C4-2B (cell line): Measurements from ENCODE around the gene AAK1.
"Not testable (repeated sequence)": the region's sequence is repeated elsewhere in the genome, so short reads cannot be mapped to it uniquely, and the experiment has no call there.

Experiments
- H3K27ac ChIP-seq: fragments of 450-650 bp; 2 replicates; pipeline ENCODE4 v1.5.1; 2017
- ZFX ChIP-seq: fragments of 450-650 bp; IDR thresholded peaks from 2 replicates; pipeline ENCODE4 v1.6.1; 2017
- TF ChIP-seq, protein P1 (sequence below): fragments of 450-650 bp; conservative IDR thresholded peaks from 2 replicates; pipeline ENCODE4 v1.5.1; 2017; ENCODE audit warnings: mild to moderate bottlenecking

AAK1 gene

DNA sequence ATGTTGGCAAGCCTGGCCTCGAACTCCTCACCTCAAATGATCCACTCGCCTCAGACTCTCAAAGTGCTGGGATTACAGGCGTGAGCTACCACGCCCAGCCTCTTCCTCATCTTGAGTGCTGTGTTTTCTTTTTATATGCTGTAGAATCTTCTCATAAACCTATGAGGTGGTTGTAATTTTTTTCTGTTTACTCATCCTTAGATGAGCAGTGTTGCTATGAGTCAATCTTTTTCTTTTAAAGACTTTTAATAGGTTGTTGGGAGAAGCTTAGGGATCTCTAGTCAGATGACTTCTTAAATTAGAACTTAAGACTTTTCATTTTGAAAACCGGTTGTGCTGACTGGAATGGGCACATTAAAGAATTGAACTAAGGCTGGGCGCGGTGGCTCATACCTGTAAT lies 8.7 kb upstream of the AAK1 start:
- H3K27ac ChIP-seq, result no peak overlapping the region
- TF ChIP-seq, protein P1, sequence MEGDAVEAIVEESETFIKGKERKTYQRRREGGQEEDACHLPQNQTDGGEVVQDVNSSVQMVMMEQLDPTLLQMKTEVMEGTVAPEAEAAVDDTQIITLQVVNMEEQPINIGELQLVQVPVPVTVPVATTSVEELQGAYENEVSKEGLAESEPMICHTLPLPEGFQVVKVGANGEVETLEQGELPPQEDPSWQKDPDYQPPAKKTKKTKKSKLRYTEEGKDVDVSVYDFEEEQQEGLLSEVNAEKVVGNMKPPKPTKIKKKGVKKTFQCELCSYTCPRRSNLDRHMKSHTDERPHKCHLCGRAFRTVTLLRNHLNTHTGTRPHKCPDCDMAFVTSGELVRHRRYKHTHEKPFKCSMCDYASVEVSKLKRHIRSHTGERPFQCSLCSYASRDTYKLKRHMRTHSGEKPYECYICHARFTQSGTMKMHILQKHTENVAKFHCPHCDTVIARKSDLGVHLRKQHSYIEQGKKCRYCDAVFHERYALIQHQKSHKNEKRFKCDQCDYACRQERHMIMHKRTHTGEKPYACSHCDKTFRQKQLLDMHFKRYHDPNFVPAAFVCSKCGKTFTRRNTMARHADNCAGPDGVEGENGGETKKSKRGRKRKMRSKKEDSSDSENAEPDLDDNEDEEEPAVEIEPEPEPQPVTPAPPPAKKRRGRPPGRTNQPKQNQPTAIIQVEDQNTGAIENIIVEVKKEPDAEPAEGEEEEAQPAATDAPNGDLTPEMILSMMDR, result no peak
- TF ChIP-seq ZFX, result no peak

DNA sequence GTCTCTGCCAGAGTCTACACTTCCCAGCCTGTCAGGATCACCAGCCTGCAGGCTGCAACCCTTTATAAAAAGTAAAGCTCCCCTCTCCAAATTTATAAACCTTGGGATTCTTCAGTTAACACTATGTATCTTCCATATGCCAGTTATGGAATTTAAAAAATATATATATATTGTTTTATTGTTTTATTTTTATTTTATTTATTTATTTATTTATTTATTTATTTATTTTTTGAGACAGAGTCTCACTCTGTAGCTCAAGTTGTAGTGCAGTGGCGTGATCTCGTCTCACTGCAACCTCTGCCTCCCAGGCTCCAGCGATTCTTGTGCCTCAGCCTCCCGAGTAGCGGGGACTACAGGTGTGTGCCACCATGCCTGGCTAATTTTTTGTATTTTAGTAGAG lies 3.7 kb upstream of the AAK1 start:
- not testable (repeated sequence) for H3K27ac ChIP-seq

DNA sequence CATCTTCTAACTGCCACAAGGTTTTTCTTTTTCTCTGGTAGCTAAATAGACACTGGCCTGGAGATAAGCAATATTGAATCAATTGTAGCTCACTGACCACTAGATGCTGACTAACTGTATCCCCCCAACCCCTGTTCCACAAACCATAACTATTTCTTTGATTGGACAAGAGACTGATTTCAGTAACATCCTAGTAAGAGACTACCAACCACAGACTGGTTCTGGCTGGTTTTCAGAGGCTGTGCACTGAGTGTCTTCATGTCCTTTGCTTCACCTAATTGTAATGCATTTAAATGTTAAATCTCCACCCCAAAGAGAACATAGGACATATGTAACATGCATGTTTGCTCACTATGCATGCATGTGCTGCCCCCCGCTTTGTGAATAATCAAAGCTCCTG lies 3.2 kb upstream of the AAK1 start:
- no peak for TF ChIP-seq ZFX
- TF ChIP-seq, protein P1, result no peak
- no peak overlapping the region for H3K27ac ChIP-seq

DNA sequence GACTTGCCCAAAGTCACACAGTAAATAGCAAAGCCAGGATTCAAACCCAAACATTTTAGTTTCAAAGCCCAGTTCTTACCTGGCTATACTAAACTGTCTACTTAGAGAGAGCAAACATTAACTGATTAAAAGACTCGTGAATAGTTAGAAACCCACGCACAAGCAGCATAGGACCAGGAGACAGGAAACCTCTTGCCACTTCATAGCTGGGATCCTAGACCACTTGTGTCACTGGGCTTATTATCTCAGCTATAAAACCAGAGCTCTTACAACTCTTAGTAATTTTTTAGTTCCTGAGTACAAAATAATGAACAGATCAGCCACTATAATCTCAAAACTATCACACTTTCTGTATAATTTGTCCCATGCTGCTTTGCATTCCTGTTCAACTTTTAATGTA lies 2.4 kb upstream of the AAK1 start:
- TF ChIP-seq ZFX, result no peak
- TF ChIP-seq, protein P1, result no peak
- no peak overlapping the region for H3K27ac ChIP-seq

DNA sequence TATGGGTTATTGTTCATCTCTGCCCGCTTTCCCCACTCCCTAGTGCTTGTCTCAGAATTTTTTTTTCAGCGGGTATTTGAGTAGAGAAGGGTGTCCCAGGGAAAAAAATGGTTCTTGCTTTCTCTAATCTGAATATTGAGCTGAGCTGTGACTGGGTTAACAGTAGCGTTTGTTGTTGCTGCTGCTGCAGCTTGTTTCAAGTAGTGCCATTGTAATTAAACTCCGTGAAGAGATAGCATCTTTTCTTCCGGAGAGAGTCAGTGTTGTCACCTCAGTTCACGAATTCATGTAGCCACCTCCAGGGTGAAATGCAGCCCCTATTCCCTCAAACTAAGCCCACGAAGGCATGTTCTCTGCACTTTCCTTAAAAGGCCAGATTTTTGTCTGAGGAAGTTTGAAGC lies 1.5 kb upstream of the AAK1 start:
- no peak overlapping the region for H3K27ac ChIP-seq
- TF ChIP-seq, protein P1, result no peak
- no peak for TF ChIP-seq ZFX

DNA sequence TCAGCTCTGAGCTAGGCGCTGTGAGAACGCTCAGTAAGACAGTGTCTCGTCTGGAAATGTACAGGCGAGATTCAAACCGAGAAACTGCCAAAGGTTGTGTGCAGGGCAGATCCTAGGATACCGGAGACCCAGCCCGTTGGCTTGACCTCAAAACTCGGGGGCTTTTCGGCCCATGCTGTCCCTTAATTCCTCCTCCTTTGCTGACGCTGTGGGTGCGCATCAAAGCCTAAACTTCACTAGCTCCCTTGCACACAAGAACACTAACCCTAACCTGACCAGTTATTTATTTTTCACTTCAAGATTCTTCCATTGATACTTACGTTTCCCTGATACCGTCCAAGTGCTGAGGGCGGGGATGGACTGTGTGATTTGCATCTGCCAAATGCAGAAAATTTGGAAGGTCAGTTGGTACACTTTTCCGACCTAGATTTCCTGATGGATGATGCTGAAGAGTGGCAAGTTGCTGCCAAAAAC lies 1.0 kb upstream of the AAK1 start:
- TF ChIP-seq ZFX, result no peak
- TF ChIP-seq, protein P1, result no peak
- peak overlapping the region; percentile 87 for H3K27ac ChIP-seq

DNA sequence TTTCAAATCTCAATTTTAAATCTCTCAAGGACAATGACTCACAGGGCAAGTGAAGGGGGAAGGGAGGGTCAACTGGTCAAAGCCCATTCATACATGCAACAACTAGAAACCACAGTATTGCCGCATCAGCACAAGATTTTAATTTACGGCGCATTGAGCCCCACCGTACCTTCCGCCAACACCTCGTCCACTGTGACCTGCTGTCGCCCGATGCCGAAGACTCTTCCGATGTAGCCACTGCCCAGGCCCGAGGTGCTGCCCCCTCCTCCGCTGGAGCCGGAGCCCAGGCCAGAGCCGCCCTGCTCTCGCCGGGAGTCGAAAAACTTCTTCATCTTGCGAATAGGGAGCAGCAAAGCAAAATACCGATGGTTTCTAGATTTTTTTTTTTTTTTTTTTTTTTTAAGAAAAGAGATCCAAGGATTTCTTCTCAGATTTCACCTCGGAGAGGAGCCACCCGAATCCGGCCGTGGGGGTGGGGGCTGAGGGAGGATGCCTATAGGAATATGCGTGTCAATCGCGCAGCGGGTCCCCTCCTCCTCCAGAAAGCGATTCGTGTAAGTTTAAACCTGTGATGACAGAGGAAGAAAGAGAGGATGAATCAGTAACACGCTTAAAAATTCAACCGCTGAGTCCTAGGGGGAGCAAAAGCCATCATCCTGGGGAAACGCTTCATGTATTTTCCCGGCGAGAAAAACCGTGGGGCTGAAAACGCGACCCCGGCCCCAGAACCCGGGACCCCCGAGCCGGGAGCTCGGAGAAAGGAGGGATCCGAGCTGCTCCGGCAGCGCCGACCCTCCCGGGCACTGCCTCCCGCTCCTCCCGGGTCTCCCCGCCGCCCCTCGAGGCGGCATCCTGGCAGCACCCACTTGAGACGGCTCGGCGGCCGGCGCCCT lies 584 bp downstream of the AAK1 start:
- TF ChIP-seq, protein P1, result no peak
- no peak for TF ChIP-seq ZFX
- peak overlapping the region; percentile 87 for H3K27ac ChIP-seq
